DMS53 (cell line): ENCODE measurements around the gene VN1R5.

Experiments
- DNase-seq: peaks from one replicate; lab custom pipeline; 2025; lab: John Stamatoyannopoulos, UW

Gene VN1R5

DNA sequence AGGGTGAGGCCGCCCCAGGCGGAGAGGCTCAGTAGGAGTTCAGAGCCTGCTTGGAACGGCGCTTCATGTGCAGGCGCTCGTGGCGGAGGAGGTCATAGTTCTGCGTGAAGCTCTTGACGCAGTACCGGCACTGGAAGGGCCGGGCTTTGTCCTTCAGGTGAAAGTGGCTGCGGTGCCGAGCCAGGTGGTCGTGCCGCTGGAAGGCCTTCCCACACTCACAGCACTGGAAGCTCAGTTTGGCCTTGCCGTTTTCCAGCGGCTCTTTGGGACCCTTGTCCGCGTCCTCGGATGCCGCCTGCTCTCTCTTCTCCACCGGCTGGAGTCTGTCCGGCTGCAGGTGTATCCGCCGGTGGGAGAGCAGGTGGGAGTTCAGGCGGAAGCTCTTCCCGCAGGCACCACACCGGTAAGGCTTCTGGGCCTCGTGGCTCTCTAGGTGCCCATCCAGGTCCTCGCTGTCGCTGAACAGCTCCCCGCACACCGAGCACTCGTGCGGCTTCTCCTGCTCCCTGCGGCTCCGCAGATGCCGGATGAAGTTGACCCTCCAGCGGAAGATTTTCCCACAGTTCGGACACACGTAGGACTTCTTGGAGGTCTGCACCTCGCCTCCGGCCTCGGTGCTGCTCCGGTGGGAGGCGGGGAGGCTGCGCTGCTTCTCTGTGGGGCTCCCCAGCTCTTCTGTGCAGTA is 44.8 kb downstream of the VN1R5 start:
- no peak for DNase-seq

DNA sequence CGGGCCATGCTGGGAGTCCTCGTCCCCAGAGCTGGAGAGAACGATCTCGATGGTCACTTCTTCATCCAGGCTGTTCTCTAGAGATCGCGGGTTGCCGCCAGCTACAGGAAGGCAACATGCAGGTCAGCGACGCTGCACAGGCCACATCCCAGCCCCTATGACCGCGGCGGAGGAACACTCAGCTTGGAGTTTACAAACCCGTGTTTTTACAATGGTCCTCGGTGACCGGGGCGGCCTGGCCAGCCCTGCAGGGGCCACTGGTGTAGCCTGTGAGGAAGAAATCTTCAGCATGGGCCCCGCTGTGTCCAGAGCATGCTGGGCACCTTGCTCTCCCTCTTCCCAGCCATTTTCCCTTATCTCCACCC is 45.3 kb downstream of the VN1R5 start:
- DNase-seq: no peak

DNA sequence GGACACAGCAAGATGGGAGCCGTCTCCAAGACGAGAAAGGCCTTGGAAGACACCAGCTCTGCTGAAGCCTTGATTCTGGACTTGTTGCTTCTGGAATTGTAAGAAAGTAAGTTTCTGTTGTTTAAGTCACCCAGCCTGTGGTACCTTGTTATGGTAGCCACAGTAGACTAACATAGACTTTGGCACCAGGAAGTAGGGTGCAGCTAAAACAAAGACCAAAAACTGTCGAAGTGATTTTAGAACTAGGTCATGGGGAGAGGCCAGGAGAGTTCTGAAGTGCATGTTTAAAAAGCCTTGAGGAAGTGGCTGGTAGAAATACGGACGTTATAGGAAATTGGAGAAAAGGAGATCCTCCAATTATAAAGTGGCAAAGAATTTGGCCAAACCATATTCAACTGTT is 47.3 kb downstream of the VN1R5 start:
- DNase-seq: no peak

DNA sequence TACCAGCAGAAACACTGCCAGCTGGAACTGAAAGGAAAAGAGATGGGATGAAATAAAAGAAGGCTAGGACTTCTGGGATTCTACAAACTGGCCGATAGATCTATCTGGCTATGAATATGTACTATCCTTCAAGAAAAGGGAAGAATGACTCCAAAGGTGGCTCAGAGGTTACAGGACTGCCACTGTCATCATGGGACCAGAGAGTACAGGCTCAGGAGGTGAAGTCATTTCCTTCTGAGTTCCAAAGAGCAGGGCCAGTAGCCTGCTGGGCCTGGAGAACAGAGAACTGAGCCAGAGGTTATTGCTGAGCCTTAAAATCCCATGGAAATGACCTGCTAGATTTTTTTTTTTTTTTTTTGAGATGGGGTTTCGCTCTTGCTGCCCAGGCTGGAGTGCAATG is 48.2 kb downstream of the VN1R5 start:
- DNase-seq: no peak
